Vagina (tissue), 2 donors: ENCODE data around the gene KDM5D. TPM values are rescaled to one million over a fixed set of nuclear protein-coding genes. Genes with fewer than 3 reads are reported as not detected.

ENCODE experiments used
- DNase-seq, 2 donors: peaks; one replicate each; pipeline ENCODE4 v3.0.0-alpha.2; 2017; ENCODE audit errors: extremely low spot score in 2 of 2
- H3K27ac ChIP-seq: fragments of 200-600 bp; sonication (generic); one replicate; pipeline ENCODE4 v1.5.1; 2019
- H3K27me3 ChIP-seq: fragments of 200-600 bp; sonication (generic); one replicate; pipeline ENCODE4 v1.5.1; 2019
- H3K36me3 ChIP-seq, 2 donors: fragments of 200-600 bp; sonication (generic); one replicate each; pipeline ENCODE4 v1.5.1; 2017 to 2019
- H3K4me1 ChIP-seq: fragments of 200-600 bp; sonication (generic); one replicate; pipeline ENCODE4 v1.5.1; 2019
- H3K4me3 ChIP-seq, 2 donors: fragments of 200-600 bp; sonication (generic); 1 replicate in 1 of 2; 2 replicates in 1 of 2; pipeline ENCODE4 v1.5.1; 2016 to 2019
- H3K9me3 ChIP-seq: fragments of 200-600 bp; sonication (generic); one replicate; pipeline ENCODE4 v1.5.1; 2019
- CTCF ChIP-seq, 3 experiments: fragments of 450-650 bp in 2 of 3; fragments of 200-600 bp in 1 of 3; sonication (generic) in 1 of 3; IDR thresholded peaks; one replicate each; pipeline ENCODE4 v1.5.1; 2017 to 2019; ENCODE audit warnings: antibody characterized with exemption in 3 of 3, mild to moderate bottlenecking in 2 of 3, moderate library complexity in 2 of 3
- POLR2A ChIP-seq, 2 donors: fragments of 450-650 bp; IDR thresholded peaks; one replicate each; pipeline ENCODE4 v1.6.1; 2017; ENCODE audit warnings: antibody characterized with exemption in 2 of 2, mild to moderate bottlenecking in 2 of 2, moderate library complexity in 2 of 2
- POLR2AphosphoS5 ChIP-seq, 2 donors: sonication (generic); formaldehyde crosslinking; IDR thresholded peaks; one replicate each; pipeline ENCODE4 v1.9.0; 2017; ENCODE audit warnings: antibody characterized with exemption in 2 of 2, mild to moderate bottlenecking in 2 of 2, low read depth in 1 of 2; ENCODE audit not compliant: insufficient read depth in 1 of 2
- intact Hi-C: fragments of 100-400 bp; cut with DNase I; formaldehyde crosslinking; loops from one replicate; pipeline ENCODE4 v1.15.1; 2023
- total RNA-seq: library from RNA; depleted of rRNA; stranded (reverse); fragments of >200 nt; gene quantifications from one replicate; pipeline ENCODE4 v1.2.3, GENCODE V29; 2016

The KDM5D gene
- total RNA-seq, 1 donor from 2014 or later: not detected

- no peaks in the 10 kb centered on the region for H3K36me3 ChIP-seq
- DNase-seq: no peak
Measured at GRCh38 chrY:19717950-19718349, 26.6 kb downstream of the KDM5D start.

GRCh38 chrY:19717146-19717545 is 27.4 kb downstream of the KDM5D start:
- DNase-seq: no peak
- Histone ChIP-seq H3K9me3 (no peaks in the 10 kb centered on the region), H3K36me3 (no peaks in the 10 kb centered on the region), H3K4me1 (no peaks in the 10 kb centered on the region), H3K4me3 (no peak overlapping the region), H3K27ac (no peak overlapping the region), H3K27me3 (no peaks in the 10 kb centered on the region)
- TF ChIP-seq CTCF (IDR thresholded peaks at IDR 0.05) (no peak), POLR2A (IDR thresholded peaks at IDR 0.05) (no peak), POLR2AphosphoS5 (IDR thresholded peaks at IDR 0.05; ENCODE audit: insufficient read depth in 1 of 2, low read depth in 1 of 2) (no peak)
- intact Hi-C loops: no loop called here

More at GRCh38 chrY:19717950-19718349, 26.6 kb downstream of the KDM5D start:
- intact Hi-C loops: no loop called here
- no peak for TF ChIP-seq POLR2AphosphoS5 (IDR thresholded peaks at IDR 0.05; ENCODE audit: insufficient read depth in 1 of 2, low read depth in 1 of 2)
- no peak for TF ChIP-seq POLR2A (IDR thresholded peaks at IDR 0.05)
- no peak for TF ChIP-seq CTCF (IDR thresholded peaks at IDR 0.05)
- H3K27ac ChIP-seq: no peak overlapping the region
- no peak overlapping the region for H3K4me3 ChIP-seq
- no peaks in the 10 kb centered on the region for H3K9me3 ChIP-seq
- H3K4me1 ChIP-seq: no peaks in the 10 kb centered on the region
- H3K27me3 ChIP-seq: no peaks in the 10 kb centered on the region

GRCh38 chrY:19715226-19715625 is 29.3 kb downstream of the KDM5D start:
- TF ChIP-seq POLR2A (IDR thresholded peaks at IDR 0.05): no peak
- no peak for TF ChIP-seq CTCF (IDR thresholded peaks at IDR 0.05)
- TF ChIP-seq POLR2AphosphoS5 (IDR thresholded peaks at IDR 0.05; ENCODE audit: insufficient read depth in 1 of 2, low read depth in 1 of 2): no peak
- no peaks in the 10 kb centered on the region for H3K9me3 ChIP-seq
- no peak overlapping the region for H3K27ac ChIP-seq
- H3K4me3 ChIP-seq: no peak overlapping the region
- intact Hi-C loops: no loop called here
- no peaks in the 10 kb centered on the region for H3K27me3 ChIP-seq
- H3K4me1 ChIP-seq: no peaks in the 10 kb centered on the region
- no peaks in the 10 kb centered on the region for H3K36me3 ChIP-seq
- DNase-seq: no peak

DNA sequence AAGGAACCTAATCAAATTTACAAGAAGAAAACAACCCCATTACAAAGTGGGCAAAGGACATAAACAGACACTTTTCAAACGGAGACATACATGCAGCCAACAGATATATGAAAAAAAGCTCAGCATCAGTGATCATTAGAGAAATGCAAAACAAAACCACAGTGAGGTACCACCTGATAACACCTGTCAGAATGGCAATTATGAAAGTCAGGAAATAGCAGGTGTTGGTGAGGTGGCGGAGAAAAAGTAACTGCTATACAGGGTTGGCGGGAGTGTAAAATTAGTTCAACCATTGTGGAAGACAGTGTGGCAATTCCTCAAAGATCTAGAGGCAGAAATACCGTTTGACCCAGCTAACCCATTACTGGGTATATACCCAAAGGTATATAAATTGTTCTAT is 31.1 kb downstream of the KDM5D start:
- no peaks in the 10 kb centered on the region for H3K9me3 ChIP-seq
- H3K27me3 ChIP-seq: no peaks in the 10 kb centered on the region
- no peaks in the 10 kb centered on the region for H3K36me3 ChIP-seq
- TF ChIP-seq POLR2AphosphoS5 (IDR thresholded peaks at IDR 0.05; ENCODE audit: insufficient read depth in 1 of 2, low read depth in 1 of 2) (no peak), POLR2A (IDR thresholded peaks at IDR 0.05) (no peak), CTCF (IDR thresholded peaks at IDR 0.05) (no peak)
- no peak for DNase-seq
- intact Hi-C loops: no loop called here
- H3K4me3 ChIP-seq: no peak overlapping the region
- H3K27ac ChIP-seq: no peak overlapping the region
- H3K4me1 ChIP-seq: no peaks in the 10 kb centered on the region

- no peaks in the 10 kb centered on the region for H3K36me3 ChIP-seq
Measured at GRCh38 chrY:19706273-19706672, 38.3 kb downstream of the KDM5D start.

More at GRCh38 chrY:19706273-19706672, 38.3 kb downstream of the KDM5D start:
- intact Hi-C loops: no loop called here
- Histone ChIP-seq H3K9me3 (no peaks in the 10 kb centered on the region), H3K27me3 (no peaks in the 10 kb centered on the region), H3K4me1 (no peaks in the 10 kb centered on the region), H3K27ac (no peak overlapping the region), H3K4me3 (no peak overlapping the region)
- no peak for DNase-seq
- TF ChIP-seq POLR2A (IDR thresholded peaks at IDR 0.05) (no peak), POLR2AphosphoS5 (IDR thresholded peaks at IDR 0.05; ENCODE audit: insufficient read depth in 1 of 2, low read depth in 1 of 2) (no peak), CTCF (IDR thresholded peaks at IDR 0.05) (no peak)
